Measurements from ENCODE around the gene PSMF1.

PSMF1 gene

DNA sequence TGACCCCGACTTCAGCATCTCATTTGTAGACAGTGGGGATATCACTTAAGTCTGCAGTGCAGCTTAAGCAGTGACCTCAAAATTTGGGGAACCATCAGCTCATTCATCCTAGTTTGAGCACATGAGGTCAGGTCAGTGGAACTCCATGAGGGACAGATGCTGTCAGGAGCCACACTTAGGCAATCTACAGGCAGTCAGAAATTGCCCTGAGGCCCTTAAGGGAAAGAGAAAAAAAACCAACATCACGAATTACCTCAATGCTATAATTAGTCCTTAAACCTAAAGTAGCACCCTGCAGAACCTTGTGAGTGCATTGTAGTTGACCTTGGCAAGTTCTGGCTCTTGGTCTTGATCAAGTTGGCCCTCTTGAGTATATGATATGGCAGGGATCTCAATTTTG, 45.3 kb downstream of the PSMF1 start:
- Histone ChIP-seq H3K27me3 (ENCODE audit: control insufficient read depth in 1 of 2, insufficient read depth in 2 of 2, low read length in 2 of 2) (no peaks in the 10 kb centered on the region), H3K27ac (ENCODE audit: low read length) (no peak overlapping the region), H3K4me1 (ENCODE audit: control insufficient read depth, insufficient read depth, low read length) (no peaks in the 10 kb centered on the region), H3K4me3 (ENCODE audit: low read length in 2 of 2) (no peak overlapping the region), H3K36me3 (ENCODE audit: control insufficient read depth in 2 of 2, insufficient read depth in 2 of 2, low read length in 2 of 2) (peaks cover 59 to 64% of the 10 kb centered on the region in 2 donors), H3K9me3 (ENCODE audit: control insufficient read depth in 2 of 2, low read length in 2 of 2) (no peaks in the 10 kb centered on the region), H3K9ac (ENCODE audit: low read length in 2 of 2) (no peak overlapping the region)

GRCh38 chr20:1164871-1165270, 46.5 kb downstream of the PSMF1 start:
- Histone ChIP-seq H3K4me1 (ENCODE audit: control insufficient read depth, insufficient read depth, low read length) (no peaks in the 10 kb centered on the region), H3K9me3 (ENCODE audit: control insufficient read depth in 2 of 2, low read length in 2 of 2) (no peaks in the 10 kb centered on the region), H3K9ac (ENCODE audit: low read length in 2 of 2) (no peak overlapping the region), H3K36me3 (ENCODE audit: control insufficient read depth in 2 of 2, insufficient read depth in 2 of 2, low read length in 2 of 2) (peaks cover 69 to 76% of the 10 kb centered on the region in 2 donors), H3K4me3 (ENCODE audit: low read length in 2 of 2) (no peak overlapping the region), H3K27ac (ENCODE audit: low read length) (no peak overlapping the region), H3K27me3 (ENCODE audit: control insufficient read depth in 1 of 2, insufficient read depth in 2 of 2, low read length in 2 of 2) (no peaks in the 10 kb centered on the region)

DNA sequence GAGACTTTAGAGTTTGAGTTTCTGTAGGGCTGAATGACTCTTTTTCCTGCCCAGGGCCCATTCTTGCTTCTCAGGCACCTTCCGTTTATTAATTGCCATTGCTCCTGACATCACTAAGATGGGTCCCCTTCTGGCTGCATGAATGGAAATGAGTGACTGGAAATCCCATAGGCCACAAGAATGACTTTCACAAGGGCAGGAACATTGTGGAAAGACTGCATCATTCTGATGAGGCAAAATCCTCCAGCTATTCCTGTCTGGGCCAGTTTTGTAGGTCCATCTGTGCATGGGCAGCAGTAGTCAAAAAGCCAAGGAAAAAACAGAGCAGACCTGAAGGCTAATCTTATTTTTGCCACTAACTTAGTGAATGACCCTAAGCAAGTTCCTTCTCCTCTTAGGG, 47.1 kb downstream of the PSMF1 start:
- Histone ChIP-seq H3K4me1 (ENCODE audit: control insufficient read depth, insufficient read depth, low read length) (no peaks in the 10 kb centered on the region), H3K27ac (ENCODE audit: low read length) (no peak overlapping the region), H3K36me3 (ENCODE audit: control insufficient read depth in 2 of 2, insufficient read depth in 2 of 2, low read length in 2 of 2) (peaks cover 70 to 77% of the 10 kb centered on the region in 2 donors), H3K9me3 (ENCODE audit: control insufficient read depth in 2 of 2, low read length in 2 of 2) (no peaks in the 10 kb centered on the region), H3K27me3 (ENCODE audit: control insufficient read depth in 1 of 2, insufficient read depth in 2 of 2, low read length in 2 of 2) (no peaks in the 10 kb centered on the region), H3K9ac (ENCODE audit: low read length in 2 of 2) (no peak overlapping the region), H3K4me3 (ENCODE audit: low read length in 2 of 2) (no peak overlapping the region)

GRCh38 chr20:1165941-1166340, 47.5 kb downstream of the PSMF1 start:
- H3K4me3 ChIP-seq (ENCODE audit: low read length in 2 of 2): no peak overlapping the region
- H3K36me3 ChIP-seq (ENCODE audit: control insufficient read depth in 2 of 2, insufficient read depth in 2 of 2, low read length in 2 of 2): peaks cover 72 to 76% of the 10 kb centered on the region in 2 donors
- H3K27ac ChIP-seq (ENCODE audit: low read length): no peak overlapping the region
- no peak overlapping the region for H3K9ac ChIP-seq (ENCODE audit: low read length in 2 of 2)
- no peaks in the 10 kb centered on the region for H3K27me3 ChIP-seq (ENCODE audit: control insufficient read depth in 1 of 2, insufficient read depth in 2 of 2, low read length in 2 of 2)
- no peaks in the 10 kb centered on the region for H3K4me1 ChIP-seq (ENCODE audit: control insufficient read depth, insufficient read depth, low read length)
- no peaks in the 10 kb centered on the region for H3K9me3 ChIP-seq (ENCODE audit: control insufficient read depth in 2 of 2, low read length in 2 of 2)

DNA sequence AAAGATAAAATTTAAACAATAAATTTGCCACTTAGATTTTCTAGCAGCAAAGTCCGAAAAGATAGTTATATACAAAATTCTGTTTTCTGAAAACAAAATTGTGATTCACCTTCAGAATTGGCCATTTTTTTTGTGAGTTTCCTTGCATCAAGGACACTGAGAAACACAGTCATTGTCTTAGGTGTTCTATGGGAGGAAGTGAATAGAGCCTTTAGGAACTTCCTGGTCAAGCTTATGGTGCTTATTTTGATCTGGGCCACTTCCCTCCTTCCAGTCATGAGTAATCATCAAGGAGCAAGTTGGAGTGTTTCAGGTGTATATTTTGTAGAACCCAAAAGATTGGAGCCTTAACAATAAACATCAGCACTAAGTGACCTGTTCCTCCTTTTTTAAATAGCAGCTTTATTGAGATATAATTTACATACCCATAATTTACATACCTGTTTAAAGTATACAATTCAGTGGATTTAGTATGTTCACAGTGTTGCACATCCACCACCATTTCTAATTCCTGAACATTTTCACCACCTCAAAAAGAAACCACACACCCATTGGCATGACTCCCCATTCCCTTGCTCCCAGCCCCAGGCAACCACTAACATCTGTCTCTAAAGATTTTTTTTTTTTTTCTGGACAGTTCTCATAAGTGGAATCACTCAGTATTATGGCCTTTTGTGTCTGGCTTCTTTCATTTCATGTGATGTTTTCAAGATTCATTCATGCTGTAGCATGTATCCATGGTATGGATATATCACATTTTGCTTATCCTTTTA, 48.7 kb downstream of the PSMF1 start:
- no peaks in the 10 kb centered on the region for H3K27me3 ChIP-seq (ENCODE audit: control insufficient read depth in 1 of 2, insufficient read depth in 2 of 2, low read length in 2 of 2)
- no peak overlapping the region for H3K9ac ChIP-seq (ENCODE audit: low read length in 2 of 2)
- no peak overlapping the region for H3K4me3 ChIP-seq (ENCODE audit: low read length in 2 of 2)
- no peaks in the 10 kb centered on the region for H3K9me3 ChIP-seq (ENCODE audit: control insufficient read depth in 2 of 2, low read length in 2 of 2)
- peaks cover 75 to 78% of the 10 kb centered on the region in 2 donors for H3K36me3 ChIP-seq (ENCODE audit: control insufficient read depth in 2 of 2, insufficient read depth in 2 of 2, low read length in 2 of 2)
- no peaks in the 10 kb centered on the region for H3K4me1 ChIP-seq (ENCODE audit: control insufficient read depth, insufficient read depth, low read length)
- H3K27ac ChIP-seq (ENCODE audit: low read length): no peak overlapping the region

- Histone ChIP-seq H3K27me3 (ENCODE audit: control insufficient read depth in 1 of 2, insufficient read depth in 2 of 2, low read length in 2 of 2) (no peaks in the 10 kb centered on the region), H3K9ac (ENCODE audit: low read length in 2 of 2) (no peak overlapping the region), H3K4me1 (ENCODE audit: control insufficient read depth, insufficient read depth, low read length) (no peaks in the 10 kb centered on the region), H3K27ac (ENCODE audit: low read length) (no peak overlapping the region), H3K4me3 (ENCODE audit: low read length in 2 of 2) (no peak overlapping the region), H3K36me3 (ENCODE audit: control insufficient read depth in 2 of 2, insufficient read depth in 2 of 2, low read length in 2 of 2) (peaks cover 68 to 70% of the 10 kb centered on the region in 2 donors), H3K9me3 (ENCODE audit: control insufficient read depth in 2 of 2, low read length in 2 of 2) (no peaks in the 10 kb centered on the region)
Measured at GRCh38 chr20:1169224-1169623, 50.8 kb downstream of the PSMF1 start.

DNA sequence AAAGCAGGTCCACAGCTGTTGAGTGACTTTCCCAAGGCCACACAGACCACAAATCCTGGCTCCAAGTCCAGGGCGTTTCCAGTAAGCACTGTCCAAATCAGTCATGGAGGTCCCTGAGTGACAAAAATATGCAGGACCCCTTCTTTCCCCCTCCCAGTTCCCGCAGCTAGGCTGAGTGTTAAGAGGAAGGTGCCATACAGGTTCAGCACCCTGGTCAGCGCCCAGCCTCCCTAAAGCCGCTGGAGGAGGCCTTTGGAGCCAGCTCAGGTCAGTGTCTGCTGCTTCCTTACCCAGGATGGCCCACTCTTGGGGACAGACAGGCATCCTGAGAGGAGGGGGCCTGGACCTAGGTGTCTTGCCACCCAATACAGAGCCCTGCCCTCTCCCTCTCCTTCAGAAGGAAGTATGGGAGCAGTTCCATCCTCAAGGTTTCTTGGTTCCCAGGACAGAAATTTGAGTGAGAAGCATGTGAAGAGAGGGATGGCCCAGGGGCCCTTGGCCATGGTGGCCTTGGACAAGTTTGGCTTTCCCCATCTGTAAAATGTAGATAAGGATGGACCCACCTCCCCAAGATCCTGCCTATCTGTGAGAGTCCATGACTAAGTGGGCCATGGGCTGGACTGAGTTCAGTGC, 53.2 kb downstream of the PSMF1 start:
- Histone ChIP-seq H3K9ac (ENCODE audit: low read length in 2 of 2) (no peak overlapping the region), H3K36me3 (ENCODE audit: control insufficient read depth in 2 of 2, insufficient read depth in 2 of 2, low read length in 2 of 2) (peaks cover 50 to 56% of the 10 kb centered on the region in 2 donors), H3K4me1 (ENCODE audit: control insufficient read depth, insufficient read depth, low read length) (no peaks in the 10 kb centered on the region), H3K4me3 (ENCODE audit: low read length in 2 of 2) (no peak overlapping the region), H3K27me3 (ENCODE audit: control insufficient read depth in 1 of 2, insufficient read depth in 2 of 2, low read length in 2 of 2) (no peaks in the 10 kb centered on the region), H3K27ac (ENCODE audit: low read length) (no peak overlapping the region), H3K9me3 (ENCODE audit: control insufficient read depth in 2 of 2, low read length in 2 of 2) (no peaks in the 10 kb centered on the region)

DNA sequence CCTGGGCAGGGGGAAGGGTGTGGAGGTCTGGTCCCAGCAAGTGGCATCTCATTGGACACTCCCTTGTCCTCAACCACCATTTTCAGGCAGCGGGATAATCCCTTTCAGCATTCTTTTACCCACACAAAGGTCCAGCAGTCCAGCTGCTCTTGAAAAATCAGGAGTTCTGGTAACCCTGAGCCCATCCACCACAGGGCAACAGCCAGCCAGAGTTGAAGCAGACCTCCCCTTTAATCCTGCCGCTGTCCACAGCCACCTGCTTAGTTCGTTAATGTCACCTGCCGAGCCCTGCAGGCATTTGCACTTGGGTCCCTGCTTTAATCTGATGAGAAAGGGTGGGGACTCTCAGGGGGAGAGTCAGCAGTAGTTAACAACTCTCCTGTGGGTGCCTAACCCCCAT, 55.3 kb downstream of the PSMF1 start:
- Histone ChIP-seq H3K27ac (ENCODE audit: low read length) (no peak overlapping the region), H3K4me3 (ENCODE audit: low read length in 2 of 2) (no peak overlapping the region), H3K4me1 (ENCODE audit: control insufficient read depth, insufficient read depth, low read length) (no peaks in the 10 kb centered on the region), H3K36me3 (ENCODE audit: control insufficient read depth in 2 of 2, insufficient read depth in 2 of 2, low read length in 2 of 2) (peaks cover 36 to 47% of the 10 kb centered on the region in 2 donors), H3K9me3 (ENCODE audit: control insufficient read depth in 2 of 2, low read length in 2 of 2) (no peaks in the 10 kb centered on the region), H3K27me3 (ENCODE audit: control insufficient read depth in 1 of 2, insufficient read depth in 2 of 2, low read length in 2 of 2) (no peaks in the 10 kb centered on the region), H3K9ac (ENCODE audit: low read length in 2 of 2) (no peak overlapping the region)

DNA sequence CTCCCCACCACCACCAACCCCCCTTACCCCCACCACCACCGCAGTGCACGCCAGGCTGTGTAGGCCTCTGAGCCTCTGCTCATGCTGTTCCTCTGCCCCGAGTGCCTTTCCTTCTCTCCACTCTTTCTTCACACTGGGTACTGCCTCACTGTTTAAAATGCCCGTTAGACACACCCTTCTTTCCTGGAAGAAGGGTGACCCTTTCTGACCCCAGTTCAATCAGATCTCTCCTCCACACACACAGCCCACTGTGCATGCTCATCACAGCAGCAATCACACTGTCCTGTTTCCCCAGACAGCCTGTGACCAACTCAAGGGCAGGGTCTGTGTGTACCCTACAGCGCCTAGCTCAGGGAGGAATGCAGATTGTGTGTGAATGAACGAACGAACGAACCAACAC, 56.4 kb downstream of the PSMF1 start:
- Histone ChIP-seq H3K4me3 (ENCODE audit: low read length in 2 of 2) (no peak overlapping the region), H3K4me1 (ENCODE audit: control insufficient read depth, insufficient read depth, low read length) (no peaks in the 10 kb centered on the region), H3K9ac (ENCODE audit: low read length in 2 of 2) (no peak overlapping the region), H3K27me3 (ENCODE audit: control insufficient read depth in 1 of 2, insufficient read depth in 2 of 2, low read length in 2 of 2) (no peaks in the 10 kb centered on the region), H3K27ac (ENCODE audit: low read length) (no peak overlapping the region), H3K36me3 (ENCODE audit: control insufficient read depth in 2 of 2, insufficient read depth in 2 of 2, low read length in 2 of 2) (peaks cover 27 to 36% of the 10 kb centered on the region in 2 donors), H3K9me3 (ENCODE audit: control insufficient read depth in 2 of 2, low read length in 2 of 2) (no peaks in the 10 kb centered on the region)

GRCh38 chr20:1177680-1178079, 59.3 kb downstream of the PSMF1 start:
- Histone ChIP-seq H3K36me3 (ENCODE audit: control insufficient read depth in 2 of 2, insufficient read depth in 2 of 2, low read length in 2 of 2) (peaks cover 8 to 21% of the 10 kb centered on the region in 2 donors), H3K4me1 (ENCODE audit: control insufficient read depth, insufficient read depth, low read length) (no peaks in the 10 kb centered on the region), H3K4me3 (ENCODE audit: low read length in 2 of 2) (no peak overlapping the region)

GRCh38 chr20:1178103-1178502, 59.7 kb downstream of the PSMF1 start:
- Histone ChIP-seq H3K27me3 (ENCODE audit: control insufficient read depth in 1 of 2, insufficient read depth in 2 of 2, low read length in 2 of 2) (peaks cover 0 to 3% of the 10 kb centered on the region in 2 donors), H3K36me3 (ENCODE audit: control insufficient read depth in 2 of 2, insufficient read depth in 2 of 2, low read length in 2 of 2) (peaks cover 8 to 21% of the 10 kb centered on the region in 2 donors), H3K27ac (ENCODE audit: low read length) (no peak overlapping the region), H3K4me3 (ENCODE audit: low read length in 2 of 2) (no peak overlapping the region), H3K4me1 (ENCODE audit: control insufficient read depth, insufficient read depth, low read length) (no peaks in the 10 kb centered on the region), H3K9ac (ENCODE audit: low read length in 2 of 2) (no peak overlapping the region), H3K9me3 (ENCODE audit: control insufficient read depth in 2 of 2, low read length in 2 of 2) (no peaks in the 10 kb centered on the region)

More at GRCh38 chr20:1177680-1178079, 59.3 kb downstream of the PSMF1 start:
- H3K27ac ChIP-seq (ENCODE audit: low read length): no peak overlapping the region
- H3K27me3 ChIP-seq (ENCODE audit: control insufficient read depth in 1 of 2, insufficient read depth in 2 of 2, low read length in 2 of 2): peaks cover 0 to 3% of the 10 kb centered on the region in 2 donors
- no peak overlapping the region for H3K9ac ChIP-seq (ENCODE audit: low read length in 2 of 2)
- H3K9me3 ChIP-seq (ENCODE audit: control insufficient read depth in 2 of 2, low read length in 2 of 2): no peaks in the 10 kb centered on the region
